H9 (cell line): ENCODE measurements around the gene ADAMTSL3. TPM values are rescaled to one million over a fixed set of nuclear protein-coding genes. Genes with fewer than 3 reads are reported as not detected.

ENCODE experiments used
- DNase-seq: peaks from one replicate; pipeline ENCODE4 v3.0.0-alpha.2; 2017
- H2AFZ ChIP-seq: one replicate; pipeline ENCODE4 v1.6.1; 2013; ENCODE audit warnings: mild to moderate bottlenecking, low read length, control low read depth, moderate library complexity
- H2AK5ac ChIP-seq: 2 replicates; pipeline ENCODE4 v1.6.1; 2013; ENCODE audit warnings: low read length, control low read depth, mixed read lengths; ENCODE audit not compliant: insufficient read length
- H2BK120ac ChIP-seq: one replicate; pipeline ENCODE4 v1.6.1; 2013; ENCODE audit warnings: low read depth, mild to moderate bottlenecking, low read length, control low read depth, inconsistent platforms; ENCODE audit not compliant: poor library complexity, severe bottlenecking
- H2BK12ac ChIP-seq: 2 replicates; pipeline ENCODE4 v1.6.1; 2013; ENCODE audit warnings: low read length, control low read depth, mixed read lengths, low read depth; ENCODE audit not compliant: insufficient read length
- H2BK15ac ChIP-seq: 2 replicates; pipeline ENCODE4 v1.6.1; 2013; ENCODE audit warnings: low read depth, low read length, control low read depth
- H2BK20ac ChIP-seq: one replicate; pipeline ENCODE4 v1.6.1; 2013; ENCODE audit warnings: low read depth, mild to moderate bottlenecking, low read length, control low read depth, inconsistent platforms; ENCODE audit not compliant: poor library complexity, severe bottlenecking
- H2BK5ac ChIP-seq: 2 replicates; pipeline ENCODE4 v1.6.1; 2013; ENCODE audit warnings: low read length, control low read depth, mixed read lengths; ENCODE audit not compliant: insufficient read length
- H3K14ac ChIP-seq: 2 replicates; pipeline ENCODE4 v1.6.1; 2013; ENCODE audit warnings: low read length, control low read depth; ENCODE audit not compliant: insufficient read depth
- H3K18ac ChIP-seq: 2 replicates; pipeline ENCODE4 v1.6.1; 2013; ENCODE audit warnings: low read depth, mild to moderate bottlenecking, mixed read lengths, low read length, control low read depth; ENCODE audit not compliant: insufficient read length
- H3K23ac ChIP-seq: 2 replicates; pipeline ENCODE4 v1.6.1; 2013; ENCODE audit warnings: low read length, control low read depth, mixed read lengths, low read depth; ENCODE audit not compliant: insufficient read length
- H3K23me2 ChIP-seq: 2 replicates; pipeline ENCODE4 v1.6.1; 2013; ENCODE audit warnings: low read depth, mild to moderate bottlenecking, mixed read lengths, low read length, control low read depth; ENCODE audit not compliant: insufficient read length, poor library complexity, severe bottlenecking
- H3K27ac ChIP-seq: 2 replicates; pipeline ENCODE4 v1.5.1; 2013; ENCODE audit warnings: low read length, control low read depth, mixed read lengths, low read depth; ENCODE audit not compliant: insufficient read length
- H3K27me3 ChIP-seq: 2 replicates; pipeline ENCODE4 v1.6.1; 2013; ENCODE audit warnings: low read length, control low read depth, inconsistent platforms; ENCODE audit not compliant: insufficient read depth
- H3K4ac ChIP-seq: 2 replicates; pipeline ENCODE4 v1.6.1; 2013; ENCODE audit warnings: low read depth, mild to moderate bottlenecking, control low read depth, inconsistent platforms, low read length, moderate library complexity
- H3K4me1 ChIP-seq: 2 replicates; pipeline ENCODE4 v1.6.1; 2013; ENCODE audit warnings: low read length, control low read depth, inconsistent platforms; ENCODE audit not compliant: insufficient read depth
- H3K4me2 ChIP-seq: 2 replicates; pipeline ENCODE4 v1.6.1; 2013; ENCODE audit warnings: low read length, control low read depth, mixed read lengths; ENCODE audit not compliant: insufficient read length, insufficient read depth
- H3K56ac ChIP-seq: 2 replicates; pipeline ENCODE4 v1.6.1; 2013; ENCODE audit warnings: low read depth, mild to moderate bottlenecking, mixed read lengths, low read length, control low read depth; ENCODE audit not compliant: insufficient read length
- H3K79me1 ChIP-seq: 2 replicates; pipeline ENCODE4 v1.6.1; 2013; ENCODE audit warnings: low read depth, mild to moderate bottlenecking, moderate library complexity, low read length, control low read depth, inconsistent platforms; ENCODE audit not compliant: insufficient read depth, poor library complexity, severe bottlenecking
- H3K79me2 ChIP-seq: 2 replicates; pipeline ENCODE4 v1.6.1; 2013; ENCODE audit warnings: low read length, control low read depth, inconsistent platforms; ENCODE audit not compliant: insufficient read depth
- H3K9ac ChIP-seq: 2 replicates; pipeline ENCODE4 v1.6.1; 2013; ENCODE audit warnings: low read length, control low read depth, mixed read lengths; ENCODE audit not compliant: insufficient read length; ENCODE audit errors: extremely low read depth
- H3K9me3 ChIP-seq: one replicate; pipeline ENCODE4 v1.6.1; 2013; ENCODE audit warnings: low read depth, low read length, inconsistent platforms; ENCODE audit not compliant: control insufficient read depth
- H3T11ph ChIP-seq: one replicate; pipeline ENCODE4 v1.6.1; 2013; ENCODE audit warnings: mild to moderate bottlenecking, low read length, control low read depth, inconsistent platforms
- H4K20me1 ChIP-seq: one replicate; pipeline ENCODE4 v1.6.1; 2013; ENCODE audit not compliant: control insufficient read depth, insufficient read length, insufficient read depth
- H4K5ac ChIP-seq: 2 replicates; pipeline ENCODE4 v1.6.1; 2013; ENCODE audit warnings: low read depth, mild to moderate bottlenecking, mixed read lengths, low read length, control low read depth; ENCODE audit not compliant: insufficient read length
- H4K8ac ChIP-seq: replicated peaks from 2 replicates; pipeline ENCODE4 v1.6.1; 2013; ENCODE audit warnings: low read length, control low read depth, mixed read lengths, low read depth; ENCODE audit not compliant: insufficient read length
- H4K91ac ChIP-seq: 2 replicates; pipeline ENCODE4 v1.6.1; 2013; ENCODE audit warnings: low read depth, mild to moderate bottlenecking, moderate library complexity, mixed read lengths, low read length, control low read depth; ENCODE audit not compliant: insufficient read length
- H3K27ac Mint-ChIP-seq, 3 experiments: 2 replicates in 2 of 3; 3 replicates in 1 of 3; pipeline ENCODE4 v1.8.0; 2020 to 2021; ENCODE audit warnings: mixed read lengths in 3 of 3, mild to moderate bottlenecking in 1 of 3, moderate library complexity in 1 of 3
- H3K27me3 Mint-ChIP-seq: 2 replicates; pipeline ENCODE4 v1.8.0; 2021; ENCODE audit warnings: low read depth, mild to moderate bottlenecking, moderate library complexity, mixed read lengths
- H3K36me3 Mint-ChIP-seq, 3 experiments: 2 replicates in 2 of 3; 3 replicates in 1 of 3; pipeline ENCODE4 v1.8.0; 2020 to 2021; ENCODE audit warnings: low read depth in 3 of 3, mixed read lengths in 3 of 3; ENCODE audit not compliant: insufficient read depth in 1 of 3
- H3K4me1 Mint-ChIP-seq, 2 experiments: 2 replicates each; pipeline ENCODE4 v1.8.0; 2020; ENCODE audit warnings: mixed read lengths in 2 of 2
- H3K4me3 Mint-ChIP-seq, 2 experiments: 2 replicates in 1 of 2; 3 replicates in 1 of 2; pipeline ENCODE4 v1.8.0; 2020 to 2021; ENCODE audit warnings: mild to moderate bottlenecking in 2 of 2, mixed read lengths in 2 of 2, moderate library complexity in 1 of 2
- H3K9me3 Mint-ChIP-seq, 2 experiments: 2 replicates in 1 of 2; 3 replicates in 1 of 2; pipeline ENCODE4 v1.8.0; 2020; ENCODE audit warnings: mild to moderate bottlenecking in 2 of 2, mixed read lengths in 2 of 2, moderate library complexity in 1 of 2
- WGBS: extraction: QIAGEN DNeasy Blood & Tissue Kit; methylation state at CpG from one replicate; pipeline ENCODE4 v1.1.7; 2013; ENCODE audit warnings: missing lambda C conversion rate, low lambda C conversion rate, mixed read lengths; ENCODE audit not compliant: insufficient read length; ENCODE audit errors: extremely low coverage; 5-methylcytosine and 5-hydroxymethylcytosine counted together
- total RNA-seq: library from RNA; stranded (reverse); gene quantifications from 2 replicates; pipeline ENCODE4 v1.2.1, GENCODE V29; 2021
- TF ChIP-seq, protein P1 (sequence below): fragments of 200-600 bp; sonication (generic); conservative IDR thresholded peaks from 3 replicates; pipeline ENCODE4 v1.8.0; 2021; ENCODE audit warnings: antibody characterized with exemption, mild to moderate bottlenecking

The ADAMTSL3 gene
- total RNA-seq, 1 experiment from 2014 or later = 0.39 TPM

DNA sequence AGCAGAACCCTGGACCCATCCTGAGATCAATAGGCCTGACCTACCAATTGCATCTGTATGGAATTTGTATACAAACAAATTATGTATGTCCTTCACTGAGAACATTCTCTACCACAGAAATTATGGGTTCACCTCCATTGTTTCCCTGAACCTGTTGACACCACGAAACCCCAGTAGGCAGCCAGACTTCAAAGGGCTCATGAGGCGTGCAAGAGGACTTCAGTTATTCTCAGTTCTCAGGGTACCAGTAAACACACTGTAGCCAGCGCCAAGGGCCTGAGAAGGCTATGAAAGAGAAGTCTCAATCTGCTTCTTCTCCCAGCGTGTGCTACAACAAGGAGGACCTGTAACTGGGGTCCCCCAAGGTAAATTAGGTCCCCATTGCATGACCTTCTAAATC is 326.7 kb downstream of the ADAMTSL3 start:
- no CpG with 5 or more reads among the region's 4 CpGs for WGBS
- peaks cover 3% of the 10 kb centered on the region; the same call in 1 of the 2 replicates for H3K27me3 Mint-ChIP-seq
- no peak overlapping the region for H3K4me3 Mint-ChIP-seq
- Histone ChIP-seq H3K9me3 (peaks cover 13% of the 10 kb centered on the region), H2AK5ac (no peak overlapping the region), H2BK15ac (no peak overlapping the region), H4K91ac (no peak overlapping the region), H3K27me3 (no peaks in the 10 kb centered on the region), H2BK120ac (no peak overlapping the region), H3K23ac (no peak overlapping the region), H4K5ac (no peak overlapping the region), H3K9ac (no peak overlapping the region), H3K18ac (no peak overlapping the region), H2AFZ (no peak overlapping the region), H3K79me2 (no peaks in the 10 kb centered on the region), H3K4ac (no peak overlapping the region), H3T11ph (no peak overlapping the region), H3K4me2 (no peak overlapping the region), H2BK5ac (no peak overlapping the region), H2BK20ac (no peak overlapping the region), H3K56ac (no peak overlapping the region), H3K79me1 (no peaks in the 10 kb centered on the region), H3K14ac (no peak overlapping the region), H4K8ac (no peak overlapping the region), H3K4me1 (no peaks in the 10 kb centered on the region; the same call in 1 of the 2 replicates), H2BK12ac (no peak overlapping the region), H3K23me2 (no peaks in the 10 kb centered on the region), H4K20me1 (no peaks in the 10 kb centered on the region), H3K27ac (no peak overlapping the region)
- H3K27ac Mint-ChIP-seq = no peak overlapping the region
- TF ChIP-seq, protein P1, sequence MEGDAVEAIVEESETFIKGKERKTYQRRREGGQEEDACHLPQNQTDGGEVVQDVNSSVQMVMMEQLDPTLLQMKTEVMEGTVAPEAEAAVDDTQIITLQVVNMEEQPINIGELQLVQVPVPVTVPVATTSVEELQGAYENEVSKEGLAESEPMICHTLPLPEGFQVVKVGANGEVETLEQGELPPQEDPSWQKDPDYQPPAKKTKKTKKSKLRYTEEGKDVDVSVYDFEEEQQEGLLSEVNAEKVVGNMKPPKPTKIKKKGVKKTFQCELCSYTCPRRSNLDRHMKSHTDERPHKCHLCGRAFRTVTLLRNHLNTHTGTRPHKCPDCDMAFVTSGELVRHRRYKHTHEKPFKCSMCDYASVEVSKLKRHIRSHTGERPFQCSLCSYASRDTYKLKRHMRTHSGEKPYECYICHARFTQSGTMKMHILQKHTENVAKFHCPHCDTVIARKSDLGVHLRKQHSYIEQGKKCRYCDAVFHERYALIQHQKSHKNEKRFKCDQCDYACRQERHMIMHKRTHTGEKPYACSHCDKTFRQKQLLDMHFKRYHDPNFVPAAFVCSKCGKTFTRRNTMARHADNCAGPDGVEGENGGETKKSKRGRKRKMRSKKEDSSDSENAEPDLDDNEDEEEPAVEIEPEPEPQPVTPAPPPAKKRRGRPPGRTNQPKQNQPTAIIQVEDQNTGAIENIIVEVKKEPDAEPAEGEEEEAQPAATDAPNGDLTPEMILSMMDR = no peak
- H3K9me3 Mint-ChIP-seq = peaks cover 25 to 31% of the 10 kb centered on the region in 2 experiments
- H3K4me1 Mint-ChIP-seq = peaks cover 0 to 3% of the 10 kb centered on the region in 2 experiments; a peak in 1 of 4 replicates
- DNase-seq = no peak
- H3K36me3 Mint-ChIP-seq = peaks cover 9 to 24% (median 14%) of the 10 kb centered on the region in 3 experiments
